ENCODE data around the gene SMARCD1.
"Not testable (repeated sequence)": the region's sequence is repeated elsewhere in the genome, so short reads cannot be mapped to it uniquely, and the experiment has no call there.

The SMARCD1 gene

DNA sequence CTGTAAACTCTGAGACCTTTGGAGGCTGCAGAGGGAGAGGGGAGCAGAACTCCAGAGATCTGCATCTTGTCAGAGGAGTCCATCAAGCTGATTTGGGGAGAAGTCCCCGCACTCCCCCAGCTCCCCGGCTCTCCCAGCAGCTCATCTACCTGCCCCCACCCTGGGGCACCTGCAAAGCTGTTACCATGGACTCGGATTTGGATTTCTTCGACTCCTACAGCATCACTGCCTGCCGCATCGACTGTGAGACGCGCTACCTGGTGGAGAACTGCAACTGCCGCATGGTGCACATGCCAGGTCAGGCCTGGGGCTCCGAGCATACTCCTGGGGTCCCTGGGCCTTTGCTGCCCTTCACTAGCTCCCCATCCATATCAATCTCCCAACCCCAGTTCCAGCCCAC lies 6.9 kb upstream of the SMARCD1 start:
- DNase-seq = no peak

DNA sequence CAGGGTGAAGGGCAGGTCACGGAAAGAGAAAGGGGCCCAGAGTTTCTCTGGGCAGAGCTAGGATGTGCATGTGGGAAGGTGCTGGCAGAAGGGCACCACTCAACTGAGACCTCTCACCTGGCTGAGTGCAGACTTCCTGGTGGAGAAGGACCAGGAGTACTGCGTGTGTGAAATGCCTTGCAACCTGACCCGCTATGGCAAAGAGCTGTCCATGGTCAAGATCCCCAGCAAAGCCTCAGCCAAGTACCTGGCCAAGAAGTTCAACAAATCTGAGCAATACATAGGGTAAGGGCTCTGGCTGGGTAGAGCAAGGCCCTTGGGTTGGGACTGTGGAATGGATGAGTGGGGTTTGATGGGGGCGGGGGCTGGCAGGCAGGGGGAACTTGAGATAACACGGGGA lies 5.4 kb upstream of the SMARCD1 start:
- no peak for DNase-seq

DNA sequence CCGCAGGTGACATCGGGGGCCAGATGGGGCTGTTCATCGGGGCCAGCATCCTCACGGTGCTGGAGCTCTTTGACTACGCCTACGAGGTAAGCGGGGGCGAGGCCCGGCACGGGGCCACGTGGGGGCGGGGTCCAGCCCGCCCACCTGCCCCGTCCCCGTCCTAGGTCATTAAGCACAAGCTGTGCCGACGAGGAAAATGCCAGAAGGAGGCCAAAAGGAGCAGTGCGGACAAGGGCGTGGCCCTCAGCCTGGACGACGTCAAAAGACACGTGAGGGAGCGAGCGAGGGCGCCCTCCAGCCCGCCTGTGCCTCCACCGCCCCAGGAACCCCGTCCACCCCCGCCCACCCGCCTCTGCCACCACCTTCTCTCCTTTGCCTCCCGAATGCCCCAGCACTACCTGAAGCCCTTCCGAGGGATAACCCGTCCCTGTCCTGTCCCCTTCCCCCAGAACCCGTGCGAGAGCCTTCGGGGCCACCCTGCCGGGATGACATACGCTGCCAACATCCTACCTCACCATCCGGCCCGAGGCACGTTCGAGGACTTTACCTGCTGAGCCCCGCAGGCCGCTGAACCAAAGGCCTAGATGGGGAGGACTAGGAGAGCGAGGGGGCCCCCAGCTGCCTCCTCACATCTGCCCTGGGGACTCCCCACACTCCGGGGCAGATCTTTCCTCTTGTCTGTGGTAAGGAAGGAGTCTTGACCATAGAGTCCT lies 3.9 kb upstream of the SMARCD1 start:
- DNase-seq = no peak

DNA sequence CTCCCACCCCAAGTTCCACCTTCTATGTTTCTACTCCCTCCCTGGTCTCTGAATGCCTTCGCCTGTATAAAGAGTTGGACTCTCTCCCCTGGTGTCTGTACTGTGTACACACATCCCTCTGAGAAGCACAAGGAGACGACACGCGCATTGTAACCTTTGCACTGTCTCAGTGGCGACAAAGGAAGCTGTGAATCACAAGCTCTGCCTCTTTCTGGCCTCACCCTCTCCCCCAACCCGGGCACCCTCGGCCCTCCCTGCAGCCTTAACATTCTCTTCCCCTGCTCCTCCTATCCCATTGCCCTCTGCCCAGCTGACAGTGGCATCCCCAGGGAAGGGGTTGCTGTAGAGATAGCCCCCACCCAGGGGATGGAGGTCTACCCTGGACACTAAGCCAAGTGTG lies 2.5 kb upstream of the SMARCD1 start:
- DNase-seq = no peak

DNA sequence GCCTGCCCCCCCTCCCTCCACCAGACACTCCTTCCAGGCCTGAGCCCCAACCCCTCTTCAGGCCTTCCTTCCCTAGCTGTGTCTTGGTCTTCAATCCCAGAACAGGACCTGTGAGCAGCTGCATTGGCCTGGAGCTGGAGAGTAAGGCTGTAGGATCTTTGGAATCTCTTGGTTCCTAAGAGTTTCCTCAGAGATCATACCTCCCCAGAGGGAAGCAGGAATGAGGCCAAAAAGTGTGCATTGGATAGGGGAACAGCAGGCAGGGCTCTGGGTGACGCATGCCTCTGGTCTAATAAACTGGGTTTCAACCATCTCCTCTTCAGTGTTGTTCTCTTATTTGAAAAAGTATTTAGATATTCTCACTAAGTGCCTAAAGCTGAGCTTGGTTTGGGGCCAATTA lies 1.8 kb upstream of the SMARCD1 start:
- DNase-seq = no peak

DNA sequence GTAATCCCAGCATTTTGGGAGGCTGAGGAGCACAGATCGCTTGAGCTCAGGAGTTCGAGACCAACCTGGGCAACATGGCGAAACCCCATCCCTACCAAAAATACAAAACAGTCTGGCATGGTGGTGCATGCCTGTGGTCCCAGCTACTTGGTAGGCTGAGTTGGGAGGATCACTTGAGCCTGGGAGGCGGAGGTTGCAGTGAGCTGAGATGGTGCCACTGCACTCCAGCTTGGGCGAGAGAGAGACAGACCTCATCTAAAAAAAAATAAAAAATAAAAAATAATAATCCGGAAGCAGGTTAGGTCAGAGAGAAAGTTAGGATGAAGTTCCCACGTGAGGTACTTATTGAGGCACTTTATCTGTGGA lies 750 bp upstream of the SMARCD1 start:
- not testable (repeated sequence) for DNase-seq

DNA sequence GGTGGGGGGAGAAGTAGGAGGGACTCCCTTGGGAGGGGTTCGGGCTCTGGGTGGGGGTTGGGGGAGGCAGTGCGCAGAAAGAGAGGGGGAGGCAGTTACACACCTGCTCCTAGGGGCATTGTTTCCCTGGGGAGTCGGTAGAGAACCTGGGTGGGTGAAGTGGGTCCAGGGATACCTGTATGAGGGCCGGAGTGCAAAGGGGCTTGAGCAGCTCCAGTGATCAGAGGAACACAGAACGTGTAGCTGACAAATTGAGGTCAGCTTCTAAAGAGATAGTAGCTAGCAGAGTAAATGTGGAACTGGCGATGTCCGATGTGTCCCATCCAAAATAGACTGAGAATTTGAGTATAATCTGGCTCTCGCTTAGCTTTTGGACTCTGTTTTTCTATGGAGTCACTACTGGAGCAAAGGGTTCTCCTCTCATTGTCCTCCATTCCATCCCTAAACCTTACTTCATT lies 502 bp downstream of the SMARCD1 start:
- DNase-seq = no peak

DNA sequence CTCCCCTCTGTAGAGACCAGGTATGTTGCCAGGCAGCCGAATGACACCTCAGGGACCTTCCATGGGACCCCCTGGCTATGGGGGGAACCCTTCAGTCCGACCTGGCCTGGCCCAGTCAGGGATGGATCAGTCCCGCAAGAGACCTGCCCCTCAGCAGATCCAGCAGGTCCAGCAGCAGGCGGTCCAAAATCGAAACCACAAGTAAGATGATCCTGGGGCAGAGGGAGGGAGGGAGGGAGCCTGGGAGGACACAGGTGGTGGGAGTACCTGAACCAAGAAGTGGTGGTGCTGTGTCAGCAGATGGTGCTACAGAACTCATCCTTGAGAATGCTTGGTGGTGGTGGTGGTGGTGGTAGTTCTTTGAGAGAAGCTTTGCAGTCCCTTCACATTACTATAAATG lies 1.0 kb downstream of the SMARCD1 start:
- no peak for DNase-seq

DNA sequence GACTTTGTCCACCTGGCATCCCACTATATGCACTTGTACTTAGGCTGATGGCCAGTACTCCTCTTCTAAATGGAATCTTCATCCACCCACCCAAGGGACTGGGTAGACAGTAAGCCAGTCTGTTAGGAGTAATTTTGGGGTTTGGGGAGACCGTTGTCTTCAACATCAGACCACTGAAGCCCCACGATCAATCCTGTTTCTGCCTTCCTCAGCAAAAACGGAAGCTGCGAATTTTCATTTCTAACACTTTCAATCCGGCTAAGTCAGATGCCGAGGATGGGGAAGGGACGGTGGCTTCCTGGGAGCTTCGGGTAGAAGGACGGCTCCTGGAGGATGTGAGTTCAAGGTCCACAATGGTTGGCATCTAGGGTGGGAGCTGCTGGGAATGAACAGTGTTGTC lies 2.0 kb downstream of the SMARCD1 start:
- no peak for DNase-seq

DNA sequence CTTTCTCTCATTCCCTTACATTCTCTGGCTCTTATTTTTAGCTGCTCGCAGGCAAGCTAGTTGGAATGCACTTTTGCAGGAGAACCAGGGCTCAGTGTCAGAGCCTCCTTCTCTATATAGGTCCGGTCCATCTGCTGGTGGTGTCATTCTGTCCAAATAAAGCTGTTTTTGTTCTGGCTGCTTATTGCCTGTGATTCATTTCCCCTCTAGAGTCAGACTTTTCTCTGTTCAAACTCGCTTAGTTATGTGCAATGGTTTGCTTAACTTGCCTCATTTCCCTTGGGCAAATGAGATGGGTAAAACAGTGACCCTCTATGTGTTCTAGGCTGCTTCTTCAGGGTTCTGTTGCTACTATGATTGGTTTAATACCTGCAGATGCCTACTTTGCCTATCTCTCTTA lies 2.9 kb downstream of the SMARCD1 start:
- no peak for DNase-seq

DNA sequence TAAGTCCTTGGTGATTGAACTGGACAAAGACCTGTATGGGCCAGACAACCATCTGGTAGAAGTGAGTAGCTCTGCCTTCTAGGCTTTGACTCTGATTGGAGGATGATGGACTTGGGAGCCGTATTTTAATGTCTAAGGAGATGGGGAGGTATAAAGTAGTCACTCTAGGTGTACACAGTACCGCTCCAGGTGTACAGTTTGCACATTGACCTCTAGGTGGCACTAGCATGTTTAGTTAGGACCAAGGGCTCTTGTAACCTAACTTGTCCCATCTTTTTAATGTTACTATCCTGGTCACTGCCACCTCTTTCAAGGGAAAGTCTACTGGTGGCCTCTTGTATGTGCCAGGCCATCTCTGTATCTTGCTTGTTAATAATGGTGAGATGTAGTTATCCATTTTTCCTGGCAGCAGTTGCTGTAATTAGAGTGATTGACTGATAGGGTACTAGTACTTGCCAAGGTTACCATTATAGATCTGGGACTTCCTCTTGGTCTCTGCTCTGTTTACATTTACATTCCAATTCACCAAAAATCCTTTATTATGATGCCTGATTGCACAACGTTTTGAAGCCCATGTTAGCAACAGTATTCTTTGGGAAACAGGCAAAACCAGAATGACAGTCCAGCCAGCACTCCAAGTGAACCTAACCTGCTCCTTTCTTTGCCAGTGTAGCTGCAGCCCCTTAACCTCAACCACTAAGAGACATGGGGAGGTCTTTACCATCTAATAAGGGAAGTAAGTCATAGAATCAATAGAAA lies 3.6 kb downstream of the SMARCD1 start:
- DNase-seq = peak; percentile 64 to 65

DNA sequence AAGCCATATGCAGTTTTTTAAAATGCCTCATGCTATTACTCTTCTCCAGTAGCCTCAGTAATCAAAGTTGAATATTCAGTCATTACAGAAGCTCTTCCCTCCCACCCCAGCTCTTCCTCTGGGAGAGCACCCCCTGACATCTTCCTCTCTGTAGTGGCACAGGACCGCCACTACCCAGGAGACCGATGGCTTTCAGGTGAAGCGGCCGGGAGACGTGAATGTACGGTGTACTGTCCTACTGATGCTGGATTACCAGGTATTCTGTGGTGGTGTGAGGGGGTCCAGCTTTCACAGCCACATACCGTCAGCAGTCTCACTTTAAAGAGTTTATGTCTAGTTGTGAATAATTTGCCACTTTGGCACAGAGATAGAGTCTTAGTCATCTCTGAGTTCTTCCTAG lies 4.6 kb downstream of the SMARCD1 start:
- no peak for DNase-seq

DNA sequence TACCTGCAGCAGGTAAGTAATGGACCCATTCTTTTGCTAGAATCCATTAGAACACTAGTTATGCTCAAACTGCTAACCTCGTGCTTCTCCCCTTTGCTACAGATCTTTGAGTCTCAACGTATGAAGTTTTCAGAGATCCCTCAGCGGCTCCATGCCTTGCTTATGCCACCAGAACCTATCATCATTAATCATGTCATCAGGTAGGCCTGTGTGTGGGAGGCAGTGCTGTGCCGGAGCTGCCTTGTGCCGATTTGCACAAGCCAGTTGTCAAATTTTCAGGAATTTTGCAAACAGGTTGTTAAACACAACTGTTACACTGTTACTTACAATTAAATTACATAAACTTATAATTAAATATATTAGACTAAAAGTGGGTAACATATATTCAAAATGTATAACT lies 5.2 kb downstream of the SMARCD1 start:
- no peak for DNase-seq

DNA sequence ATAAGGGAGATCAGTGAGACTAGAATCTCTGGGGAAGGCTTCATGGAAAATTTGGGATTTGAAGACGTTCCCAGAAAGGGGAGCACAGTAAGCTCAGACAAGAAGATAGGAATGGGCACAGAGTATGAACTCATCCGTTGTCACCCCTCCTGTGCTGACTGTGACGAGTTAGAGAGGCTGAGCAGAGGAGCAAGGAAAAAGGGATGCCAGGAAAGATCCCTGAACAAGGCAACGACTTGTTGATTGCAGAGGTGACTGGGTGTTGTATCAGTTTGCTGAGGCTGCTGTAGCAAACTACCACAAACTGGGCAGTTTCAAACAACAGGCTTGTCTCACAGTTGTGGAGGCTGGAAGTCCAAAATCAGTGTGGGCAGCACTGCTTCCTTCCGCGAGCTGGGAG lies 12.8 kb downstream of the SMARCD1 start:
- DNase-seq = no peak

DNA sequence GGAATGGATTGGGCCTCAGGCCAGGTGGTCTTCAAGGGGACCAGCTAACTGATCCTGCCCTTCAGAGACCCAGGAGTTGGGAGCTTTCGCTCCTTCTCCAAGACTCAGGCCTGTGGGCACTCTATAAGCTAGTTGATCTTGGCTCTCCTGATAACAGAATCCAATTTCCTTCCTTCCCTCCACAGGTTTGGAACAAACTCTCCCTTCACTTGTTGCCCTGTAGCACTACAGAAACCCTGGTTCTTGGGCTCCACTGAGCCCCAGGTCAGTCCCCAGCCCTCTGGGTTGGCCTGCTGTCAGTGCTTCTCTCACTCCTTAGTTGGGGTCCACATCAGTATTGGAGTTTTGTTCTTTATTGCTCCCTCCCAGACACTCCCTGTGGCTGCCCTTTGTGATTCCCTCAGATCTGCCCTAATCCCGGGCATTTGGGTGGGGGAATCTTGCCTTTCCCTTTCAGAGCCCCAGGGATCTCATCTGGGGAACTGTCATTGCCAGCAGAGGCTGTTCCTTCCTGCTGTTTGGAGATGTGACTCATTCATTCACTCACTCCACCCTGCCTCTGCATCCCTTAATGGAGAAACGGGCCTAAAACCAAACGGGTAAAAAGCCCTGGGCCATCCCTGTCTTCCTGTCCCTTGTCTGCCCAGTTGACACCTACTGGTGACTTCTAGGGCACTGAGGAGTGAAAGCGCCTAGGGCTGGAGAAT lies 14.3 kb downstream of the SMARCD1 start:
- no peak for DNase-seq

DNA sequence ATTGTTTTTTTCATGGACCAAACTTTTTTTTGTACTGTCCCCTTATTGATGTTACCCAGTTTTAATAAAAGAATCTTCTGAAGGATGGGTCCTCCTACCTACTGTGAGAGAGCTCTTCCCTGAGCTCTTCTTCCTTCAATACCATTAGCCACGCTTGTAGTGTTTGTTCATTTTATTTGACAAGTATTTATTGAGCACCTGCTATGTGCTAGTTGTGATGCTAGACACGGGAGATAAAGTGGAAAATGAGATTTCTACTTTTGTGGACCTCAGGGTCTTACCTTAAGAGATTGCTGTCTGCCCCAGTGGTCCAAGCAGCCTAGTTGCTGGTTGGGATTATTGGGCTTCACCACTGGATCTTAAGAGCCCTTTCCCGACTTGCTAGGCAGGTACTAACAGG lies 15.4 kb downstream of the SMARCD1 start:
- no peak for DNase-seq

DNA sequence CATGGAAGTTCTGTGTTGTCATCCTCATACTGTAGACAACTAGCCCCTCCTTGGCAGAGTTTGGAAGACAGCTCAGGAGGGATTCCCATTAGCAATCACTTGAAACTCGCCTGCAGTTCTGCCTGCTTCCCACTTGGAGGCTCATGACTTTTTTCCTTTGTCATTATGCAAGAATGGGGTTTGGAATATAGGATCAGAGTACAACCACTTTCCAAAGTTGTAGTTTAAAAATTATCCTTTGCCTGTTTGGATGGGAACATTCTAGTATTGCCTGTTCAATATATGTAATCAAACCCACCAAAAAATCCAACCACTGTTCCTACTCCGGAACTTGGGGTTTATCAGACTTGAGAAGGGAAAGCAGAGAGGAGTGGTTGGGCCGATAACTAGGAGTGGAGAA lies 16.5 kb downstream of the SMARCD1 start:
- DNase-seq = no peak

DNA sequence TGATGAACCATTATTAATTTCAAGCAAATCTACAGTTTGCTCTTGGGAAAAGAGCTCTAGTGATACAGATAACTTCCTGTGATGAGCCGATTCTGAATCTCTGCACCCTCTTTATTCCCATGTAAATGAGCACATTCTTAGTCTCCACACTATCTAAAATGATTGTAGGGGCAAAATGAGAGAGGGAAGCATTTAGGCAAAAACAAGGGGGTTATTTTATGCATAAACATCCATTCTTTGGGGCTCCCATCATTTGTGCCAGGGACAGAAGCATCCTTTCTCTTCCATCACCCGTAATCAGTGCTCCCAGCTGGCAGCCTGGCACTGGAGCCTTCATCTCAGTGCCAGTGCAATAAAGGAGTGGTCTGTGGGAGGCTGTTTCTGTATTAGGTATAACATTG lies 17.0 kb downstream of the SMARCD1 start:
- DNase-seq = no peak

DNA sequence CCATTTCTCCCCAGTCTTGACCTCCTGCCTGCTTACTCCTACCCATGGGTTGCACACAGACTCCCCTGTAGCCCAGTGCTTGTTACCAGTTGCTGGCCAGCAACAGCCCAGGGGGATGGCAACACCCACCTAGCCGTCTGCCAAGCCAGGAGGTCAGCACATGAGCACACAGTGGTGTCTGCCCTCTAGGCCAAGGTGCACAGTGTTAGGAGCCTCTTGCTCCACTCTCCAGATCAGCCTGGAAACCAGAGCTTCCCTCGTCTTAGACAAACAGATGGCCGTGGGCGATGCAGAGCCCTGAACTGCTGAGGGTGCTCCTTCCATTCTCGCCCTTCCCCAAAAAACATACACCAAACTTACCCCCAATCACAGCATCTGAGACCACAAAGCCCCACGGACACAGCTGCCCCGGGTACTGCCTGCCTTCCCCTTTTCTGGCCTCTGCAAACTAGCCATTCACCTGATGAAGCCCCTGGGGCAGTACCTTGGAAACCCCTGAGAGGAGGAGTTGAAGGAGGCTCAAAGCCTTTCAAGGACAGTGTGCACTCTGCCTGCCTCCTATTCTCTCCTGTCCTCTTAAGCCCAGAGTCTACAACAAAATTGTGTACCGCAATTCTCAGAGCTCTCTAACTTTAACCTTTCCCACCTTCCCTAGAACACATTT lies 17.6 kb downstream of the SMARCD1 start:
- no peak for DNase-seq

DNA sequence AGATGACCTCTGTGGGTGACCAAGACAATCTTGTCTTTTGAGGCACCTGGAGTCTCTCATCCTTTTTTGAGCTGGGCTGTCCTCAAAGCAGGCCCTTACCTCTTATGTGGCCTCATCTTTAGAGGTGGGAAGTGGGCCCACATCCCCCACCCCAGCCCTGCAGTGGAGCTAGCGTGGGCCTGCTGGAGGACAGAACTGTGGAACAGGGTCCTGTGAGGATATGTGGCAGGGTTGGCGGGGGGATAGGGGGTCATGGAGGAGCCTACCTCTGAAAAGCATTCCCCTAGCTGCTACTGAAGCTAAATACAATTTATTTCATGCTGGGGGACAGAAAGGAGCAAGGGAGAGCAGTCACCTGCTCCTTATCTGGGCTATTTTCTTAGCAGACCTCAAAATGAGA lies 18.2 kb downstream of the SMARCD1 start:
- DNase-seq = no peak

DNA sequence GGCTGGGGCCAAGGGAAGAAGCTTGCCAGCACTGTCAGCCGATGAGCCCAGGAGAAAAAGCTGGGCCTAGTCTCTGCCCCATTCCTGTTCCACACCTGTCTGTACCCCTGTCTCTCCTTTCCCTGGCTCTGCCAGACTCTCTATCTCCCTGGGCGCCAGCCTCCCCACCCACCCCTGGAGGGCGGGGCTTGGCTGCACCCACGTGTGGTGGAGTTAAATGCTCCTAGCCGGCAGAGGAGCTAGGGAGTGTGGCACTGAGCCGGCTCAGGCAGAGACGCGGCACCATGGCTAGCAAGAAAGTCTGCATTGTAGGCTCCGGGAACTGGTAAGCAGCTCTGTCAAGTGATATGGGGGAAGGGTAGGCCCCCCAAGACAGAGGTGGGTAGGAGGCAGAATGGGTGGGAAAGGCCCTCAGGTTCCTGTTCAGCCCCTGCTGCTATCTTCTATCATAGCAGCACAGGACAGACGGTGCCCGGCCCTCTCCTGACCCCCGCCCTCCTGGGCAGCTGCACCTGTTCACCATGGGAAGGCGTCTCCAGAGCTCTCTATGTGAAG lies 18.7 kb downstream of the SMARCD1 start, which contains the start of gene GPD1:
Gene GPD1 (plus strand): TSS at position 242 of the 555 bp plus-strand sequence. CDS start 43 bp downstream, at position 285.
- peak; percentile 48 to 60 for DNase-seq

DNA sequence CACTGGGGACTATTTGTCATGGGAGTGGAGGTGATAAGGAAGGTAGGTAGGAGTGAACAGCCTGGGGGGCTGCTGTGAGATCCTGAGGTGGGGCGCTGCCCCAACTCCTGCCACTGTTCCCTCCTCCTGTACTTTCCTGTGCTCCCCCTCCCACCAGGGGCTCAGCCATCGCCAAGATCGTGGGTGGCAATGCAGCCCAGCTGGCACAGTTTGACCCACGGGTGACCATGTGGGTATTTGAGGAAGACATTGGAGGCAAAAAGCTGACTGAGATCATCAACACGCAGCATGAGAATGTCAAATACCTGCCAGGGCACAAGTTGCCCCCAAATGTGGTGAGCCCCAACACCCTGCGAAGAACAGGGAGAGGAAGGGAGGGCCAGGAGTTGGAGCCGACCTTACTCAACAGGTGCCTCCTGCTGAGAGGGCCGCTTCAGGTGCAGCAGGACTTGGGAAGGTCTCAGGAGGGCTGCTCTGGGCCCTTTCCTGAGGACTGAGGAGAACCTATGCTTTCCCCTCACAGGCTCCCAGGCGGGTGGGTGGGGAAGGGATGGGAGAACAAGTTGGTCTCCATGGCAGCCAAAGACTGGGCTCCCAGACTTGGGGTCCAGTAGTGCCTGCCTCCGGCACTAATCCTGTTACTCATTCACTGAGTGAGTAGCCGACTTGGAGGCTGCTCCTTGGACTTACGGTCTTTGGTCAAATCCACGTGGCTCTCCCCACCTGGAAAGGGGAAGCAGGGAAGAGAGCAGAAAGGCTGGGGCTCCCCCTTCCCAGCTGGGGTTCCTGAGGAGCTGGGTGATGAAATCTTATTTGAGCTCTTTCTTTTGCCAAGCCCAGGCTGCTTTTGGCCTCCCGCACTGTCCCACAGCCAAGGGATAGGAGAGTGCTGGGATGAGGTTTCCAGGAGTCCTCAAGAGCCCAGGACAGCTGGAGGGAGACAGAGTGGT lies 19.6 kb downstream of the SMARCD1 start:
- DNase-seq = no peak
